Nephron progenitor cell (in vitro differentiated cells): ENCODE data around the gene ALDH1L1.

ENCODE experiments used
- DNase-seq: peaks from one replicate; pipeline ENCODE4 v3.0.0; 2021
- H3K27ac Mint-ChIP-seq: 2 replicates; pipeline ENCODE4 v1.8.0; 2021; ENCODE audit warnings: mild to moderate bottlenecking, moderate library complexity, mixed read lengths
- H3K27me3 Mint-ChIP-seq: 2 replicates; pipeline ENCODE4 v1.8.0; 2021; ENCODE audit warnings: mild to moderate bottlenecking, low read depth, mixed read lengths; ENCODE audit not compliant: poor library complexity
- H3K36me3 Mint-ChIP-seq: 2 replicates; pipeline ENCODE4 v1.8.0; 2021; ENCODE audit warnings: low read depth, mixed read lengths
- H3K4me1 Mint-ChIP-seq: 2 replicates; pipeline ENCODE4 v1.8.0; 2021; ENCODE audit warnings: mixed read lengths
- H3K4me3 Mint-ChIP-seq: 2 replicates; pipeline ENCODE4 v1.8.0; 2021; ENCODE audit warnings: mild to moderate bottlenecking, moderate library complexity, mixed read lengths
- H3K9me3 Mint-ChIP-seq: 2 replicates; pipeline ENCODE4 v1.8.0; 2021; ENCODE audit warnings: mild to moderate bottlenecking, moderate library complexity, mixed read lengths
- TF ChIP-seq, protein P1 (sequence below): fragments of 200-600 bp; sonication (generic); IDR thresholded peaks from 2 replicates; pipeline ENCODE4 v1.5.0; 2021; ENCODE audit warnings: antibody characterized with exemption

Gene ALDH1L1

DNA sequence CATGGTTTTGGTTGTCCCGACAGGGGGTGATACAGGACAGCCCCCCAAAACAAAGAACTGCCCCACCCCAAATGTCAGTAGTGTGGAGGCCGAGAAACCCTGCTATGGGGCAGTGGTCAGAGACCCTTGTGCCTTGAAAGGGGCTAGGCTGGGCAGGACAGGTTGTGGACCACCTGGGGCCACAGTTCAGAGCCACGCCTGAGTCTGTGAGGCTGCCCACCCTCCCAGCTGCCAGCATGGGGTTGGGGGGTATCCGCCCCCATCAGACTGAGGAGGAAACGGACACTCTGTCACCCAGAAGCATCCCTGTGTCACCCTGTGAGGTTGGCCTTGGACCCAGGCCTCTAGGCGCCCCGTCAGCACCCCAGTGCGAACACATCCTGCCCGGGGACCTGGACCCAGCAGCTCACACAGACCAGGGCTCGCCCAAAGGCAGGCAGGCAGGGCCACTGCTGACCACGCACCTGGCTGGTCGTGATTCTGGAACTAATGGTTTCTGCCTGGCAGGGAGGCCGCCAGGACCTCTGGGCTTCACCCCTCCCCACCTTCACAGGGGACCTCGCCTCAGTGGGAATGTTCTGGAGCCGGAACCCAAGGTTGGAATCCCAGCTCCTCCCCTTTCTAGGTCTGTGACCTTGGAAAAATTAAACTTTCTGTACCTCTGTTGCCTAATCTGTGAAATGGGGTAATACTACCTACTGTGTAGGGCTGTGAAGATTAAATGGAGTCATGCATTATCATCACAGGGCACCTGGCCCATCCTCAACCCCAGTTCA lies 97.8 kb downstream of the ALDH1L1 start:
- DNase-seq: no peak
- Mint-ChIP-seq H3K9me3 (peaks cover 46% of the 10 kb centered on the region), H3K27ac (no peak overlapping the region), H3K27me3 (no peaks in the 10 kb centered on the region), H3K4me3 (peak overlapping the region; percentile 90), H3K36me3 (peaks cover 30% of the 10 kb centered on the region), H3K4me1 (peaks cover 10% of the 10 kb centered on the region)
- TF ChIP-seq, protein P1, sequence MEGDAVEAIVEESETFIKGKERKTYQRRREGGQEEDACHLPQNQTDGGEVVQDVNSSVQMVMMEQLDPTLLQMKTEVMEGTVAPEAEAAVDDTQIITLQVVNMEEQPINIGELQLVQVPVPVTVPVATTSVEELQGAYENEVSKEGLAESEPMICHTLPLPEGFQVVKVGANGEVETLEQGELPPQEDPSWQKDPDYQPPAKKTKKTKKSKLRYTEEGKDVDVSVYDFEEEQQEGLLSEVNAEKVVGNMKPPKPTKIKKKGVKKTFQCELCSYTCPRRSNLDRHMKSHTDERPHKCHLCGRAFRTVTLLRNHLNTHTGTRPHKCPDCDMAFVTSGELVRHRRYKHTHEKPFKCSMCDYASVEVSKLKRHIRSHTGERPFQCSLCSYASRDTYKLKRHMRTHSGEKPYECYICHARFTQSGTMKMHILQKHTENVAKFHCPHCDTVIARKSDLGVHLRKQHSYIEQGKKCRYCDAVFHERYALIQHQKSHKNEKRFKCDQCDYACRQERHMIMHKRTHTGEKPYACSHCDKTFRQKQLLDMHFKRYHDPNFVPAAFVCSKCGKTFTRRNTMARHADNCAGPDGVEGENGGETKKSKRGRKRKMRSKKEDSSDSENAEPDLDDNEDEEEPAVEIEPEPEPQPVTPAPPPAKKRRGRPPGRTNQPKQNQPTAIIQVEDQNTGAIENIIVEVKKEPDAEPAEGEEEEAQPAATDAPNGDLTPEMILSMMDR: no peak

DNA sequence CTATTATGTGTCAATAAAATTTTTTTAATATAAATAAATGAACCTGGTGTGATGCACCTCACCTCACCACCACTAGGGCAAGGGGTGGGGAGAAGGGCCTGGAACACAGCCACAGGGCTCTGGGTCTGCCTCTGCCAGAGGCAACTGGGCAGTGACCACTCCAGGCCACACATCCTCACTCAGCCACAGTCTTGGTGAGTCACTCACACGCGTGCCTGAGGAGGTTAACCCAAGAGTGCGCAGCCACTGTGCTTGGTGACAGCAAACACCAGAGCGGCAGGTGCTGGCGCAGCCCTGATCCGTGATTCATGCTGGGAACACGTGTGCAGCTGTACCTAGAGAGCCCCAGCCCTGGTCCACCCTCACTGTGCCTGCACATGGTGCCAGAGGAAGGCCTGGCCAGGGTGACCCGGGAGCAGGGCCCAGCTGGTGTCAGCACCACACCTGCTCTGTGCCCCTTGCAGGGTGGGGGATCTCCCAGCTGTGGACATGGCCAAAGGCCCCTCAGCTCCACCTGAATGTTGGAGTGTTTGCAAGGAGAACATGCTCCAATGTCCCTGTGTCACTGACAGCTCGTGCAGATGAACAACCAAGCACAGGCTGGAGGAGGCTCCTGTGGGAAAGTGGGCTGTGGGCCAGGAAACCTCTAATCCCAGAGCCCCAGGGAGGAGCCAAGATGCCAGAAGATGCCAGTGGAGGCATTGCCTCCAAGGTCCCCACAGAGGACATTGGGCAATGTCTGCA lies 98.6 kb downstream of the ALDH1L1 start:
- Mint-ChIP-seq H3K27me3 (no peaks in the 10 kb centered on the region), H3K4me3 (peak overlapping the region; percentile 42), H3K4me1 (peaks cover 10% of the 10 kb centered on the region), H3K27ac (no peak overlapping the region), H3K36me3 (peaks cover 26% of the 10 kb centered on the region), H3K9me3 (peaks cover 38% of the 10 kb centered on the region)
- DNase-seq: no peak
- TF ChIP-seq, protein P1: peak; percentile 22

DNA sequence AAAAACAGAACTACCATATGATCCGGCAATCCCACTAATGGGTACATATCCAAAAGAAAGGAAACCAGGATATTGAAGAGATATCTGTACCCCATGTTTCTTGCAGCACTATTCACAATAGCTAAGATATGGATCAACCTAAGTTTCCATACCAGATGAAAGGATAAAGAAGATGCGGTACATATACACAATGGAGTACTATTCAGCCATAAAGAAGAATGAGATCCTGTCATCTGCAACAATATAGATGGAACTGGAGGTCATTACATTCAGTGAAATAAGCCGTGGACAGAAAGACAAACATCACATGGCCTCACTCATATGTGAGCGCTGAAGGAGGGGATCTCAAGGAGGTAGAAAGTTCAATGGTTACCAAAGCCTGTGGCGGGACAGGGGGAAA lies 99.4 kb downstream of the ALDH1L1 start:
- H3K27me3 Mint-ChIP-seq: no peaks in the 10 kb centered on the region
- no peak overlapping the region for H3K4me3 Mint-ChIP-seq
- H3K36me3 Mint-ChIP-seq: peaks cover 31% of the 10 kb centered on the region
- TF ChIP-seq, protein P1: no peak
- peaks cover 31% of the 10 kb centered on the region for H3K9me3 Mint-ChIP-seq
- H3K27ac Mint-ChIP-seq: no peak overlapping the region
- DNase-seq: no peak
- peaks cover 10% of the 10 kb centered on the region for H3K4me1 Mint-ChIP-seq

DNA sequence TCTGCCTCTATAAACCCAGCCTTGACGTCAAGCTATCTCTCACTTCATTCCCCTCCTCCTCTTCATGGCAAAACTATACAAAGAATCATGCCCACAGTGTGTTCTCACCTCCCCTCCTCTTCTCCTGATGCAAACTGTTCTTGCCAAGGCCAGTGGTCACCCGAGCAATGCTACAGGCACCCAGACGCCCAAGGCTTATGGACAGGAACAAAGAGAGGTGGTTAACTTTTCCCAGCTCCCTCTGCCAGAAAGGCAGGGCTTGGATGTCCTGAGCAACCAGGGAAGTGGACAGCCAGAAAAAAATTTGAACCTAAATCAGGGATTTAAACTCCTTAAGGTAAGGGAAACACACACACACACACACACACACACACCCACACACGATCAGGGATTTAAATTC lies 101.5 kb downstream of the ALDH1L1 start:
- Mint-ChIP-seq H3K9me3 (peaks cover 28% of the 10 kb centered on the region), H3K27ac (no peak overlapping the region), H3K4me1 (peaks cover 6% of the 10 kb centered on the region), H3K27me3 (peaks cover 5% of the 10 kb centered on the region), H3K4me3 (no peak overlapping the region), H3K36me3 (peaks cover 36% of the 10 kb centered on the region)
- TF ChIP-seq, protein P1: no peak
- DNase-seq: no peak

DNA sequence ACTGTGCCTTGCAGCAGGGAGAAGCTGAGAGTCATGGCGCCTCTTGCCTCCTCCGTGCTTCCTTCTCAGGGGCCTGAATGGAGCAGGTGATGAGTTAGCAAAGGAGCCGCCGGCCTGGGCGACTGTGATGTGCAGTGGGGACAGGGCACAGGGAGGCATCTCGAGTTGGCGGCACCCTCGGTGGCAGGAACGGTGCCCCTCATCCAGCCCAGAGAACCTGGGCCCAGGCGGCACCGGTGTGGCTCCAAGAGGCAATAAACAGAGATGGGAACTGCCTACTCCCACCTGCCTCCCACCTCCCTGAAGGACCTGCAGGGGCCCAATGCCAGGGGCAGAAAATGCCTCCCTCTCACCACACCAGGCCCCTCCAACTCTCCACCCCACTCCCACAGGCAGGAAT lies 102.6 kb downstream of the ALDH1L1 start:
- TF ChIP-seq, protein P1: no peak
- Mint-ChIP-seq H3K27me3 (peaks cover 5% of the 10 kb centered on the region), H3K36me3 (peaks cover 47% of the 10 kb centered on the region), H3K27ac (no peak overlapping the region), H3K9me3 (peaks cover 38% of the 10 kb centered on the region), H3K4me3 (no peak overlapping the region), H3K4me1 (peaks cover under 1% of the 10 kb centered on the region)
- no peak for DNase-seq
